GM12864 (cell line): ENCODE results near the gene C16orf95.
"Not testable (repeated sequence)": the region's sequence is repeated elsewhere in the genome, so short reads cannot be mapped to it uniquely, and the experiment has no call there.

Experiments used
- DNase-seq: peaks from one replicate; pipeline ENCODE4 v3.0.0-alpha.2; 2011; ENCODE audit warnings: low read depth
- H3K4me3 ChIP-seq: 2 replicates; pipeline ENCODE4 v1.5.1; 2011; ENCODE audit warnings: mild to moderate bottlenecking, low read depth, low read length, control low read depth
- CTCF ChIP-seq: IDR thresholded peaks from 2 replicates; pipeline ENCODE4 v1.5.1; 2011; ENCODE audit warnings: low read depth, mild to moderate bottlenecking, moderate library complexity, low read length, control low read depth, inconsistent platforms; ENCODE audit errors: missing control alignments

Gene C16orf95

GRCh38 chr16:87316923-87317749 lies at the start of gene C16orf95:
TSS of gene C16orf95 (minus strand) at chr16:87317392. CDS start at chr16:87317242, 150 bp downstream.
- H3K4me3 ChIP-seq, result peak within 1 kb of the TSS; percentile 96
- peak; percentile 68 for TF ChIP-seq CTCF
- DNase-seq, result peak; percentile 86

GRCh38 chr16:87366930-87367329 lies 49.7 kb upstream of the C16orf95 start:
- no peak for TF ChIP-seq CTCF
- no peak for DNase-seq
- no peak overlapping the region for H3K4me3 ChIP-seq

- DNase-seq, result no peak
- TF ChIP-seq CTCF, result no peak
- no peak overlapping the region for H3K4me3 ChIP-seq
Observed at GRCh38 chr16:87366288-87366687, 49.1 kb upstream of the C16orf95 start.

GRCh38 chr16:87365021-87365713 lies 48.0 kb upstream of the C16orf95 start:
- H3K4me3 ChIP-seq, result no peak overlapping the region
- no peak for DNase-seq
- TF ChIP-seq CTCF, result no peak

- DNase-seq, result no peak
- no peak for TF ChIP-seq CTCF
- H3K4me3 ChIP-seq, result no peak overlapping the region
Observed at GRCh38 chr16:87363771-87364455, 46.7 kb upstream of the C16orf95 start.

- H3K4me3 ChIP-seq, DNase-seq: not testable (repeated sequence)
Observed at GRCh38 chr16:87362828-87363559, 45.8 kb upstream of the C16orf95 start.
